H4 (cell line): Measurements from ENCODE around the gene NIT2. TPM values are rescaled to one million over a fixed set of nuclear protein-coding genes. Genes with fewer than 3 reads are reported as not detected.
"Not testable (repeated sequence)": the region's sequence is repeated elsewhere in the genome, so short reads cannot be mapped to it uniquely, and the experiment has no call there.

Source experiments
- DNase-seq: peaks from one replicate; pipeline ENCODE4 v3.0.0-alpha.2; 2015; ENCODE audit warnings: low spot score
- total RNA-seq: library from RNA; depleted of rRNA; stranded (reverse); fragments of >200 nt; shearing (Covaris generic); gene quantifications from 2 replicates; pipeline ENCODE4 v1.2.3, GENCODE V29; 2014; rRNA removed

Gene NIT2, protein sequence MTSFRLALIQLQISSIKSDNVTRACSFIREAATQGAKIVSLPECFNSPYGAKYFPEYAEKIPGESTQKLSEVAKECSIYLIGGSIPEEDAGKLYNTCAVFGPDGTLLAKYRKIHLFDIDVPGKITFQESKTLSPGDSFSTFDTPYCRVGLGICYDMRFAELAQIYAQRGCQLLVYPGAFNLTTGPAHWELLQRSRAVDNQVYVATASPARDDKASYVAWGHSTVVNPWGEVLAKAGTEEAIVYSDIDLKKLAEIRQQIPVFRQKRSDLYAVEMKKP
- 33.6 and 47.0 TPM in 2 replicates for total RNA-seq

DNA sequence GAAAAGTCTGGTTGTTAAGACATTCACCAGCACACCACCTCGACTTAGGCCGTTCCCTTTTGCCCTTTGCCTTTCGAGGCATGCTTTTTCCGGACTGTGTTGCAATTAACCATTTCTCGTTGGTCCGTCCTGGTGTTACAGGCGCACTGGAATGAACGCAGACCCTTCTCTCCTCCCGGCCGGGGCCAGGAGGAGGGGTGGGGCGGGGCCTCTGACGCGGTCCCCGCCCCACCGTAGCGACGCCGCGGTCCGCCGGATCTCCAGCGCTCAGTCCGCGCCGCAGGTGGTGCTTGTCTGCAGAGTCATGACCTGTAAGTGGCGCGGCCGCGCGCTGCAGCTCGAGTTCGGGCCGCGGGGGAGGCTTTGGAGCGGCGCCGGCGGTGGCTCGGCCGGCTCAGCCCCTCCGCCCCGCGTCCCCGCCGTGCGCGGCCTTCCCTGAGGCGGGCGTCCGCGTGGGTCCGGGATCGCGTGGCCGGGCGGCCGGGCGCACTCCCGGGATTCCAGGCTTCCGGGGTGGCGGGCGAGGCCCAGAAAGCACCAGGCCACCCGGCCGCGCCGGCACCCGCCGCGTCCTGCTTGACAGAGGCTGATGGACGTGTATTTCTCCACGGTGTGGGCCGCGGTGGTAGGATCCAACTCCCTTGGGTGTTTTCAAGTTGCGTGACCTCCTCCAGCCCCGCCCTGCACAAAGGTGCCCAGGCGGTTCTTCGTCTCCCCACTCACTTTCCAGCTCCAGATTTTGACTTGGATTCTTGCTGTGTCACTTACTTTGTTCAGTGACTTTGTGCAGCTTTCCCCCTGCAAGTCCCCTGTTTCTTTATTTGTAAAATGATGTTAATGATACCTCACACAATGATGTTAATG is at the start of gene NIT2:
TSS of gene NIT2 (plus strand) at position 270 of the 864 bp plus-strand sequence. CDS start at position 305, 35 bp downstream.
- peak; percentile 73 for DNase-seq

DNA sequence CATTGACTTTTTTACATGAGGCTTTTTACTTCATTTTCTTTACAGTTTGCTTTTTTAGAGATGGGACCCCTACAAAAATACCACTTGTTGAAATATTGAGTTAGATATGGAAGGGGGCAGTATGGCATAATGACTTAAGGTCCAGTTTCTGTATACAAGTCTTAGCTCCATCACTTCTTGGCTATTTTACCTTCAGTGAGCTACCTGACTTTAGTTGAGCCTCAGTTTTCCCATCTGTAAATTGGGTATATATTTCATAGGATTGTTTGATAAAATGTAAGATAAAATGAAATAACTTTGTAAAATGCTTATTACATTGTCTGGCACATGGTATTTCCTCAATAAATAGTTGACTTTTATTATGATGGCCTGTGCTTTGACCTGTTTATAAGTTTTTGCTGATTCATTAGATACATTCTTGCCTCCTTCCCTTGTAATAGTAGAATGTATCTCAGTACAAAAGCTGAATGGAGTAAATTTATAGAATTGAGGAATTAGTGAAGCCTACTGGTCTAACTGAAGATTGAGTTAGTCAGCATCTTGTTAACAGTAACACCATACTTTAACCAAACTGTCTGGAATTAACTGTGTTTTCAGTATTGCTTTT is 46.2 kb upstream of the NIT2 start:
- DNase-seq: no peak

DNA sequence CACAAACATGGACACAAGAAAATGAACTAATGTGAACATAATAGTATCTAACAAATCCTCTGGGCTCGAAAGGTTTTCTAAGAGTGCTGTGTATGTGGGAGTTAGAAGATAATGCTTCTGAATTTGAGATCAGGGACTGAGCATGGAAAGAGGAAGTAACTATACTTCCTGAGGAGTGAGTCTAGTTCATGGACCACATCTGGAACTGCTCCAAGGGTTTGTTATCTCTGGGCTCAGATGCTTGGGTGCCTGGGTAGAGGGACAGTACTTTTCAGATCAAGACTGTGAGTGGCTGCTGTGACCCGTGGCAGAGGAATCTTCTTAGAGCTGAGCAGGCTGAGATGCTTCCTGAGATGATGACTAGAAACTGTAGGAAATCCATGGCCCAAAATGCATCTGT is 45.2 kb upstream of the NIT2 start:
- DNase-seq: no peak

DNA sequence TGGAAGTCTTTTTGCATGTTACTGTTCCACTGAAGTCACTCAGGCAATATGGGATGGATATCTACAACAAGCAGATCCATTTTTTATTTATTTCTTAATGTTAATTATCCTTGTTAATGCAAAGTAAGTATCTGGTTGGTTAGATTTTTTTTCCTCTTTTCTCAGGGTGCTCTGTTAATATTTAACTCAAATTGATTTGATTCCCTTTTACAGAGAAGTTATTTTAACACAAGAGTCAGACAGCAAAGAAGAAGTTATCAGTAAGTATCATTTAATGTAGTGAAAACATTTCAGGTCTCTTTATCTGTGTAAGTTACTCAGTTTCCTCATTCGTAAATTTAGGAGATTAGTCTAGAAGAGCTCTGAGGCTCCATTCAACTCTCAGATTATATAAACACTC is 39.5 kb upstream of the NIT2 start:
- DNase-seq: no peak

DNA sequence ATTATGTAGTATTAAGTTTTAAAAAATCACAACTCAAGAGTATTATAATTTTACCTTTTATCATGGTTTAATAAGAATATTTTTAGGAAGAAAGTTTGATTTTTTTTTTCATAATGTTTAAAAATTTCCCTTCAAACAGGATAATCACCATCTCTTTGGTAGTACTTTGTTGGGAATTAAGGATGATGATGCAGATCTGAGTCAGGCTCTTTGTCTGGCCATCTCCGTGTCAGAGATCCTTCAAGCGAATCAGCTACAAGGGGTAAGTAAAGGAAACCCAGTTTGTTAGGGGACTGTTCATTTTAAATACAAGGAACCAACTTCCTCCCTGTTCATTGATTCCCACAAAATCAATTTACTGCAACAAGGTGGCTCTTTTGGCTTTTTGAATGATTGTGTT is 36.8 kb upstream of the NIT2 start:
- DNase-seq: no peak

DNA sequence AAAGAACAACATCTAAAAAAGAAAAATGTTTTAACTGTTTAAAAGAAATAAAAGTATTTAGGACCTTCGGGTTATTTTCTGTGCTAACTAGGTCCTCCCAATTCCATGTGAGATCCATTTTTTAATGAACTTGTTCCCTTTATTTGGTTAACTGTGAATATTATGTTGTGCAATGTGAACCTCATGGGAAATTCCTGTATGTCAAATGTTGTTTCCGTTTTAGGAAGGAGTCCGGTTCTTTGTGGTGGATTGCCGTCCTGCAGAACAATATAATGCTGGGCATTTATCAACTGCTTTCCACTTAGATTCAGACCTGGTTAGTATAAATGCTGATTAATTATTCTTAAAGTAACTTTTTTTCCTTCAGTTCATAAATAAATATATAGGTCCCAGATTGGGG is 35.5 kb upstream of the NIT2 start:
- DNase-seq: no peak

DNA sequence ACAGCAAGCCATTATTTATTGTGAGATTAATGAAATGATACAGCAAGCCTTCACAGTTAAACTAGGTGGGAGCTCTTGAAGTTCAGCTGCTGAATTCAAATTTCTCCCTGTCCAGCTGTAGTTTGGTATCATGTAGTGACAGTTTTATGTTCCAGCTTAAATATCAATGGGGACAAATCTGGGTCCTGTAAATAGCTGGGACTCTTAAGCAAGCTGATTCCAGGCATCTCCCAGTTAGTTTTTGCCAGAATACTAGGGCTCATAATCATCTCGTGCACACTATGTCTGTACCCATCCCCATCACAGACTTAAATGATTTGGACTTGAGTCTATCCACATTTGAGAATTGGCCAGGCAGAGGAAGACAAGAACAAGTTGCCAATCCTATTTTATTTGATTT is 27.9 kb upstream of the NIT2 start:
- DNase-seq: no peak

DNA sequence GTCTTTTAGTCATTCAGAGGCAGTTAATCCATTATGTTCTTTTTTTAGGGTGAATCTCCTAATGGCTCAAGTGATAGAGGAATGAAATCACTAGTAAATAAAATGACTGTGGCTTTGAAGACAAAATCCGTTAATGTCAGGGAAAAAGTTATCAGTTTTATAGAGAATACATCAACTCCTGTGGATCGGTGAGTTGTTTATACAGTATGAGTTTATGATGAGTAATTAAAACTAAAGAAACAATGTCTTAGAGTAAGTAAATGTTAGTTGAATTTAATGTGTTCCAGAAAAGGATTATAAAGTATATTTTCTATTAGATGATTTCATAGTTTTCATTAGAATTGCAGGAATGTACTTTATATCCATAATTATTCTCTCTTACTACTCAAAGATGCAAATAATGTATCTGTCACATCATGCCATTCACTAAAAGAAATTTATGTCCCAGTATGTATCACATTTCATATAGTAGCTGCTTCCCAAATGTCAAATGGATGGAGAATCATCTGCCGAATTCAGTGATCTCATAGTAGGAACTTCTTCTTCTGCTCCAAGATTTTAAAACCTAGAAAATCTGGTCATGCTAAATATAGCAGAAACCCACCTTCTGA is 24.1 kb upstream of the NIT2 start:
- no peak for DNase-seq

DNA sequence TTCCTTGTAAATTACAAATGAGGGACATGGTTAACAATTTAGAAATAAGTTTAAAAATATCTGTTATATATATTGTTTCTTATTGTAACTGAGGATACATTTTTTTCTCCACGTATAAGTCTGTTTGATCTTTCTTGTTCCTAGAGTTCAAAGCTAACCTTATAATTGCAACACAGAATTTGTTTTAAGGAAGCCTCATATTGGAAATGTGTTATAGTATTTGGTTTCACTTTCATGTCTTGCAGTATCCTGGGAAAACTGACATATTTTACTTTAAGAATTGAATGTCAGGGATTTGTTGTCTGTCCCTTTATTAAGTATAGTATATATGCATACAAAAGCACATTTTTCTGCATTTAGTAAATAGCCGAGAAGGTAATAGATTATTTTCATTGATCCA is 23.5 kb upstream of the NIT2 start:
- no peak for DNase-seq

DNA sequence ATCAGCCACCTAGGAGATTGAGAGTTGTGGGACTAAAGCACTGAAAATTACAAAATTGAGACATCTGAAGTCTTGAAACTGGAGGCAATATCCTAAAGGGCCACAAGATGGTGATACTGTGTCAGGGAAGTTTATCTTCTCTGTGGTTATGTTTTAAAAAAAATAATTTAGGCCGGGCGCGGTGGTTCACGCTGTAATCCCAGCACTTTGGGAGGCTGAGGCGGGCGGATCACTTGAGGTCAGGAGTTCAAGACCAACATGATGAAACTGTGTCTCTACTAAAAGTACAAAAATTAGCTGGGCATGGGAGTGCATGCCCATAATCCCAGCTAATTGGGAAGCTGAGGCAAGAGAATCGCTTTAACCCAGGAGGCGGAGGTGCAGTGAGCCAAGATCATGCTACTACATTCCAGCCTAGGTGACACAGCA is 17.9 kb upstream of the NIT2 start:
- DNase-seq: peak; percentile 47

DNA sequence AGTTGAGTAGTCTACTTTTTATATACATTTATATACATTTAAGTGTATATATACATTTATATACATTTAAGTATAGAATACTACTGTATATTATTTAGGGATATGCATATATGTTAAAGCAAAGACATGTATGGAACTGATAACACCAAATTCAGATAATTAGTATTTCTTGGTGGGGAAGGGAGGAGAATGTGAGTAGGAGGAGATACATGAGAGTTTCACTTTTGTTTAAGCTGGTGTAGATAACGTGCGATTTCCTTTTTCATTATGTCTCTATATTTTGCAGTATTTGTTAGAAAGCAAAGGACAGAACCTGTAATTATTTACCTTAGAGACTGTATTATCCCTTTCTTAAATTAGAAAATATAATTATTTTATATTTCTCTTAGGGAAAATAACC is 16.6 kb upstream of the NIT2 start:
- no peak for DNase-seq

DNA sequence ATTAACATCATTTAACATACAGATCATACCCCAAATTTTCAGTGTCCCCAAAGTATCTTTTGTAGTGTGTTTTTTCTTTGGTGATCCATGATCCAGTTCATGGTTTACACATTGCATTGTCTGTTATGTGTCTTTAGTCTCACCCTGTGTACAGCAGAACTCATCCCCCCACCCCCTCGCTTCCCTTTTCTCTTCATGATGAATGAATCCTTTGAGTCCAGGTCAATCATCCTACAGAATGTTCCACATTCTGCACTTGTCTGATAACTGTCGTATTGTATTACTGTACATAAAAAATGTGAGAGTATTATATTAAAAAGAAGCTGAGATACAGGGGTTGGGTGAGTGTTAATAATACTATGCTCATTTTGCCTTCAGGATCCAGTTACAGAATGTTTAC is 14.6 kb upstream of the NIT2 start:
- DNase-seq: no peak

DNA sequence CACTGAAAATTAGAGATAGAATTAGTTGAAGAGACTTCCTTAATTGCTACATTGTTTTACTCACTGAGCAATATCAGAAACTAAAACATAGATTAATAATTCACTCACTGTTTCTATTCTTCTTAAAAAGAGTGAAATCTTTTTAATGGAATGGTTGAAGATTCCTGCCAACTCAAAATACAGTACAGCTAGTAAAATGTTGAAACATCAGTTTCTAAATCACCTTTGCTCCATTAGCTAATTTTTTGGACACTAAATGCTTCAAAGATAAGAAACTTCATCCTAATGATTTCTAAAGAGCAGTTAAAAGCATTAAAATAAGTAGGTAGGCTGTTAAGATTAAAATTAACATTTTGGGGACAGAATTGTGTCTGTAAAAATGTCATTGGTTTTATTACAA is 10.5 kb upstream of the NIT2 start:
- no peak for DNase-seq

DNA sequence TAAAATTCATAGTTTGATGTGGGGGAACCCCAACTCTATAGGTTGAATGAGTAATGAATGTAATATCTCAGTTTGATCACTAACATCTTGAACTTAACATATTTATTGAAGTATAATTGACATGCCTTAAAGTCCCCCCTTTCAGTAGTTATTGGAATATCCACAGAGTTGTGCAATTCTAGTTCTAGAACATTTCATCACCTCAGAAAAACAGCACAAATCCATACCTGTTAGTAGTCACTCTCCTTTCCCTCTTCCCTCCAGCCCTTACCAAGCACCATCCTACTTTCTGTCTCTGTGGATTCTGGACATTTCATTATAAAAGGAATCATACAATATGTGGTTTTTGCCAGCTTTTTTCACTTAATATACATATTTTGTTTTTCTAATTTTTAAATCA is 8.7 kb upstream of the NIT2 start:
- no peak for DNase-seq

DNA sequence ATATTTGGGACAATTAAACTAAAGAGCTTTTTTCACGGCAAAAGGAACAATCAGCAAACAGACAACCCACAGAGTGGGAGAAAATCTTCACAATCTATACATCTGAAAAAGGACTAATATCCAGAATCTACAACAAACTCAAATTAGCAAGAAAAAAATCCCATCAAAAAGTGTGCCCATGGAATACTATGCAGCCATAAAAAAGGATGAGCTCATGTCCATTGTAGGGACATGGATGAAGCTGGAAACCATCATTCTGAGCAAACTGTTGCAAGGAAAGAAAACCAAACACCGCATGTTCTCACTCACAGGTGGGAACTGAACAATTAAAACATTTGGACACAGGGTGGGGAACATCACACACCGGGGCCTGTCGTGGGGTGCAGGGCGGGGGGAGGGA is 7.2 kb upstream of the NIT2 start:
- not testable (repeated sequence) for DNase-seq

DNA sequence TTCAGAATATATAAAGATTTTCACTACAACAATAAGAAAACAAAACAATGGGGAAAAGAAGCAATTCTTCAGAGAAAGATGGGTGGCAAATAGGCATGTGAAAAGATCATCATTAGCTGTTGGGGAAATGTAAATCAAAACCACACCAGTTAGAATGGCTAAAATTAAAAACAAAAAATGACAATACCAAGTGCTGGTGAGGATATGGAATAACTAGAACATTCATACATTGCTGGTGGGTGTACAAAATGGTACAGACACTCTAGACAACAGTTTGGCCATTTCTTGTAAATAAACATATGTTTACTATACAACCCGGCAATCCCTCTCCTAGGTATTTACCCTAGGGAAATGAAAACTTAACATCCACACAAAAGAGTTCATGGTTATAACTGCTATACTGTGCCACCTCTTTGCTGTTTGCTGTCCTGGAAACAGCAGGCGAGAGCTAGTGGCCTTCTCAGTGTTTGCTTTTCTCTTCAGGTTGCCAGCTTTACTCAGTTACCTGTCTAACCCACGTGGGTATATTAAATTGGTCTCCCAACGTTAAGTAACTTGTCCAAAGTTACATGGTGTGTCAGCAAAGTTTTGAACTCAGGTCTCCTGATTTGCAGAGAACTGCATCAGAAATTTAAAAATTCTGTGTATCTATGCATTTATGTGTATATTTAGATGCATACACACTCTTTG is 4.6 kb upstream of the NIT2 start:
- DNase-seq: no peak

DNA sequence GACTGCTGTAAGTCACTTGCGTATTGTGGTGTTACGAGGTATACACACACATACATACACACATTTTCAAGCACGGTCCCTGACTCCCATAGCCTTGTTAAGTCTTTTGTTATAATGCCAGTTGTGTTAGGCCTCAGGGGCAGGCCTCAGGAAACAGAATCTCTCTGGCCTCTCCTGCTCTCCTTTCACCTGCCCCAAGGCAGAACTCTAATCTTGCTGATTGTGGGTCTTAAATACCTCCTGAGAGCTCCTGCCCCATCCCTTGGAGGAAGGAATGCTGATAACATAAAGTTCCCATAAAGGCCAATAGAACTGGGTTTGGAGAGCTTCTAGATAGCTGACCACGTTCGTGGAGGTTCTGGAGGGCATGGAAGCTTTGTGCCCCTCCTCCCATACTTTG is 3.9 kb upstream of the NIT2 start:
- DNase-seq: no peak

DNA sequence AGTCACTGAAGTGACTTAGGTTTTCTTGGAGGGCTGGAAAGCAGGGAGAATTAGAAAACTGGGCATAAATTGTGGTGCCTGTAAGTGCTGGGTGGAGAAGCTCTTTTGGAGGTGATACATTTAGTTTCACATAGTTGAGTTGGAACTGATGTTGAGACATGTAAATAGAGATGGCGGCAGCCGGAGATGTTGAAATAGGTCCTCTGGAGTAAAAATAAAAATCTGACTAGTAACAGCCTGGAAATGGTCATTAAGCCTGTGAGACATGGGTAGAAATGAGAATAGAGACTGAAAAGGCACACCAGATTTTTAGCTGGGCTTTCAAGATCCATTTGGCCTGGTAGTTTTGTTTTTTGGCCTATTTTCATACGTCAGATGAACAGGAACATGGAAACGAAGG is 2.9 kb upstream of the NIT2 start:
- DNase-seq: no peak

DNA sequence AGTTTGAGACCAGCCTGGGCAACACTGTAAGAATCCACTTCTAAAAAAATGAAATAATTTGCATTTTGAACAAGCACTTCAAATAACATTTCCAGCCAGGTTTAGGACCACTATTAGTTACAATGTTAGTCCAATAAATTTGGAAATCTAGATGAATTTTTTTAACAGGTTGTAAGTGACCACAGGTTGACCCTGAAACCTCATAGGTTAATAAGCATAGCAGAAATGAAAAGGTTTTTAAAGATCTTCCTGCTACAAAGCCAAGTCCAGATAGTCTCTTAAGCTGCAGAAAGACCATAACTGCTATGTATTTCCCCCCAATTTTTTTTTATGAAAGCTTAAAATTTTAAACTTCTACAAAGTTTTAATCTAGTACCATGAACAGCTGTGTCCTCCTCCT is 1.5 kb upstream of the NIT2 start:
- DNase-seq: no peak

DNA sequence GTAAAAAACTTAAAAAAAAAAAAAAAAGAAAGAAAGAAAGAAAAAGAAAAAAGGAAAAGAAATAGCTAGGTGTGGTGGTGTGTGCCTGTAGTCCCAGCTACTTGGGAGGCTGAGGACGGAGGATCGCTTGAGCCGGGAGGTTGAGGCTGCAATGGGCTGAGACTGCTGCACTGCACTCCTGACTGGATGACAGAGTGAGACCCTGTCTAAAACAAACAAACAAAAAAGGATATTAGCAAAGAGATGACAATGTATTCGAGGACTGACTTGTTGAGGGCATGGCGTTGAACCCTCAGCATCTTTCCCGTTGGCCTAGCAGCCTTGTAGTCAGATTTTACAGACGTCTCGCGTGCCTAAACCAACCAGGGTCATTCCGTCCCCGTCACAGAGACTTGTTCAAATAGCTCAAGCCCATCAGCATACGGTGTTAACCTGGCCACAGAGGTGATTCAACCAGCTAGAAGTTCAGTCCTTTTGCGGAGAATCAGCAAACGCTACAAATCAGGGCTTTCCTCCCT is 528 bp upstream of the NIT2 start:
- DNase-seq: no peak

DNA sequence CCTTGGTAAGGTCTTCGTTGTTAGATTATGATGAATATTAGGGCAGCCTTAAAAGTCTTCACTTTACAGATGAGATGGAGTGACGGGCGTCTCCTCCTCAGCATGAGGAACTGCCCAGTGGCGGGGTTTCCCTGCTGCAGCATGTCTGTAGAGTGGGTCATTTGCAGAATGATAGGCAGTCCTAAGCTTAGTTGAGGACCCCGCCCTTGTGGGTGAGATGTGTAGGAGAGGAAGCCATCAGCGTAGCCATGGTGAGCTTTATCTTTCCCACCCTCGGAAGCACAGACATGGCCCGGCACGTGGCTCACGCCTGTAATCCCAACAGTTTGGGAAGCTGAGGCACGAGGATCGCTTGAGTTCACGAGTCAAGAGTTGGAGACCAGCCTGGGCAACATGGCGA is 877 bp downstream of the NIT2 start:
- DNase-seq: no peak

DNA sequence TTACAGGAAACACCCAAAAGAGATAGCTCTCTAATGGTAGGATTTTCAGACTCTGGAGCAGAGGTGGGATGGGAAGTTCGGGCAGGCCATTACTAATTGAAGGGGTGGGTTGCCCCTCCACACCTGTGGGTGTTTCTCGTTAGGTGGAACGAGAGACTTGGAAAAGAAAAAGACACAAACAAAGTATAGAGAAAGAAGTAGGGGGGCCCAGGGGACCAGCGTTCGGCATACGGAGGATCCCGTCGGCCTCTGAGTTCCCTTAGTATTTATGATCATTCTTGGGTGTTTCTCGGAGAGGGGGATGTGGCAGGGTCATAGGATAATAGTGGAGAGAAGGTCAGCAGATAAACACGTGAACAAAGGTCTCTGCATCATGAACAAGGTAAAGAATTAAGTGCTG is 1.7 kb downstream of the NIT2 start:
- DNase-seq: not testable (repeated sequence)
